ENCODE data around the gene EXT2. TPM values are rescaled to one million over a fixed set of nuclear protein-coding genes. Genes with fewer than 3 reads are reported as not detected.

The EXT2 gene
- polyA plus RNA-seq, 1 of the 3 experiments (the other 2 are of a cell fraction): 92.9 TPM

DNA sequence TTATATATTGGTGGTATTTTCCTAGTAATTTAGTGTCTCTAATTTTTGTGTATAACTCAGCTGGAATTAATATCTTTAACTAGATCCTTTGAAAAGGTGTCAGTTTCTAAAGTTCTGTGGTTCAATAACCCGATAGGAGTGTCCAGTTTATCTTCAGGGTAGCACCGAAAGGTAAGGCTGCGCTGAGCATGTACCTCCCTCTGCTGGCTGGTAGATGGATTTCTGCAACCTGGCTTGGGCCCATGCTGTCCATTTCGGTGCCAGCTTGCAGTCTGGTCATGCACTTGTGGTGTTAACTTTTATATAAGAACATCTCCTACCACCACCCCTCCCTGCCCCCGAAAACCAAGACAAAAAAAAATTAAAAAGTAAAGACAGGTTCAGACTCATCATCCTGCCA lies 24.7 kb downstream of the EXT2 start:
- POLR2A ChIA-PET: no interaction called here
- WGBS (ENCODE audit: low lambda C conversion rate): 85% methylated on average over 5 of the region's 5 CpGs
- DNase-seq: peak; percentile 18
- Histone ChIP-seq H3K27me3 (ENCODE audit: insufficient read depth) (no peaks in the 10 kb centered on the region), H3K27ac (ENCODE audit: low read depth in 2 of 2, low read length in 1 of 2) (no peak overlapping the region), H3K9me3 (no peaks in the 10 kb centered on the region), H3K4me3 (ENCODE audit: low read depth in 2 of 2, low read length in 1 of 2) (no peak overlapping the region), H4K20me1 (ENCODE audit: insufficient read depth) (no peaks in the 10 kb centered on the region), H3K4me2 (no peak overlapping the region), H3K36me3 (replicated peaks in 1 of 2; ENCODE audit: control insufficient read depth in 1 of 2, insufficient read depth in 2 of 2, low read length in 1 of 2) (peaks cover 23 to 43% of the 10 kb centered on the region in 2 experiments), H3K9me2 (no peaks in the 10 kb centered on the region), H2AFZ (ENCODE audit: low read depth) (no peak overlapping the region), H3F3A (replicated peaks; ENCODE audit: insufficient read depth) (no peaks in the 10 kb centered on the region), H3K4me1 (ENCODE audit: control insufficient read depth in 1 of 2, insufficient read depth in 2 of 2, low read depth in 1 of 2, low read length in 1 of 2) (peaks cover 0 to 2% of the 10 kb centered on the region in 2 experiments; a peak in 3 of 4 replicates), H3K9ac (no peak overlapping the region), H3K79me2 (ENCODE audit: insufficient read depth) (no peaks in the 10 kb centered on the region)
- CTCF ChIA-PET: interaction anchor here (0.6 to 3.6 kb wide), 12 partner anchors 10 to 655 kb away, joined by 3 to 22 read pairs (median 6); partner anchors contain the start of gene EXT2
- TF ChIP-seq MEF2A (IDR thresholded peaks at IDR 0.05; ENCODE audit: borderline replicate concordance, low read depth): no peak
- TF ChIP-seq CTCF (IDR thresholded peaks at IDR 0.05): peak; percentile 36; the same call in 1 of the 2 replicates
- TF ChIP-seq NRF1 (IDR thresholded peaks at IDR 0.05; ENCODE audit: low read depth, low read length): no peak
- peak; percentile 25; the same call in 1 of the 2 replicates for TF ChIP-seq SMC3 (IDR thresholded peaks at IDR 0.05; ENCODE audit: low read depth, low read length)
- TF ChIP-seq RAD21 (IDR thresholded peaks at IDR 0.05; ENCODE audit: low read length): peak; percentile 48

DNA sequence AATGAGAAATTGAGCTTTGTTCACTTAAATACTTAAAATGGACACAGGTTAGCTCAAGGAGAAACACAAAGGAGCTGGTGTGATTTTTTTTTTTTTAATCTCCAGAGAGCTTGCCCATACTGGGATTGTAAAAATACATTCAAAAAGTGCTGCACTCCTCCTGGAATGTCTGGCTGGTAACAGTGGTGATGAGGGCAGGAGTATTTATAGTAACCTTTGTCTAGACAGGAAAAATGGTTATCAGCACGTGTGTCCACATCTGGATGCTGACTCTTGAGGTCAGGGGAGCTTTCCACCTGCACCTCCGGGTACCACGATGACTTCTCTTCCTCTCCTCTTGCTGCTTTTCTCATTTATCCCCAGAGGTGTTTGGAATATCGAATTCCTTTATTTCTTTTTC lies 30.1 kb downstream of the EXT2 start:
- H3K36me3 ChIP-seq (replicated peaks in 1 of 2; ENCODE audit: control insufficient read depth in 1 of 2, insufficient read depth in 2 of 2, low read length in 1 of 2): peaks cover 23 to 67% of the 10 kb centered on the region in 2 experiments
- H3F3A ChIP-seq (replicated peaks; ENCODE audit: insufficient read depth): no peaks in the 10 kb centered on the region
- H3K27ac ChIP-seq (ENCODE audit: low read depth in 2 of 2, low read length in 1 of 2): no peak overlapping the region
- H2AFZ ChIP-seq (ENCODE audit: low read depth): no peak overlapping the region
- H3K9ac ChIP-seq: no peak overlapping the region
- no peak overlapping the region for H3K4me3 ChIP-seq (ENCODE audit: low read depth in 2 of 2, low read length in 1 of 2)
- POLR2A ChIA-PET: interaction anchor here (0.7 kb wide), 1 partner anchor 211 kb away, joined by 4 read pairs; no protein-coding TSS in a partner anchor
- no peaks in the 10 kb centered on the region for H3K27me3 ChIP-seq (ENCODE audit: insufficient read depth)
- 89% methylated on average over 4 of the region's 4 CpGs for WGBS (ENCODE audit: low lambda C conversion rate)
- H3K79me2 ChIP-seq (ENCODE audit: insufficient read depth): no peaks in the 10 kb centered on the region
- no peaks in the 10 kb centered on the region for H3K9me2 ChIP-seq
- DNase-seq: no peak
- H4K20me1 ChIP-seq (ENCODE audit: insufficient read depth): no peaks in the 10 kb centered on the region
- CTCF ChIA-PET: interaction anchor here (0.5 to 2.7 kb wide), 4 partner anchors 8 to 88 kb away, joined by 3 to 8 read pairs (median 5); partner anchors contain the start of gene EXT2
- no peak overlapping the region for H3K4me2 ChIP-seq
- peaks cover 3 to 5% of the 10 kb centered on the region in 2 experiments; a peak in 2 of 4 replicates for H3K4me1 ChIP-seq (ENCODE audit: control insufficient read depth in 1 of 2, insufficient read depth in 2 of 2, low read depth in 1 of 2, low read length in 1 of 2)
- no peak for TF ChIP-seq MEF2A (IDR thresholded peaks at IDR 0.05; ENCODE audit: borderline replicate concordance, low read depth)
- TF ChIP-seq, protein P1, sequence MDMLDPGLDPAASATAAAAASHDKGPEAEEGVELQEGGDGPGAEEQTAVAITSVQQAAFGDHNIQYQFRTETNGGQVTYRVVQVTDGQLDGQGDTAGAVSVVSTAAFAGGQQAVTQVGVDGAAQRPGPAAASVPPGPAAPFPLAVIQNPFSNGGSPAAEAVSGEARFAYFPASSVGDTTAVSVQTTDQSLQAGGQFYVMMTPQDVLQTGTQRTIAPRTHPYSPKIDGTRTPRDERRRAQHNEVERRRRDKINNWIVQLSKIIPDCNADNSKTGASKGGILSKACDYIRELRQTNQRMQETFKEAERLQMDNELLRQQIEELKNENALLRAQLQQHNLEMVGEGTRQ (IDR thresholded peaks at IDR 0.05; ENCODE audit: borderline replicate concordance, low read depth, low read length): no peak
- TF ChIP-seq, protein P2, sequence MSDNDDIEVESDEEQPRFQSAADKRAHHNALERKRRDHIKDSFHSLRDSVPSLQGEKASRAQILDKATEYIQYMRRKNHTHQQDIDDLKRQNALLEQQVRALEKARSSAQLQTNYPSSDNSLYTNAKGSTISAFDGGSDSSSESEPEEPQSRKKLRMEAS (IDR thresholded peaks at IDR 0.05; ENCODE audit: low read depth): no peak
- TF ChIP-seq, protein P3, sequence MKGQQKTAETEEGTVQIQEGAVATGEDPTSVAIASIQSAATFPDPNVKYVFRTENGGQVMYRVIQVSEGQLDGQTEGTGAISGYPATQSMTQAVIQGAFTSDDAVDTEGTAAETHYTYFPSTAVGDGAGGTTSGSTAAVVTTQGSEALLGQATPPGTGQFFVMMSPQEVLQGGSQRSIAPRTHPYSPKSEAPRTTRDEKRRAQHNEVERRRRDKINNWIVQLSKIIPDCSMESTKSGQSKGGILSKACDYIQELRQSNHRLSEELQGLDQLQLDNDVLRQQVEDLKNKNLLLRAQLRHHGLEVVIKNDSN (IDR thresholded peaks at IDR 0.05; ENCODE audit: borderline replicate concordance, low read depth): no peak
- no peaks in the 10 kb centered on the region for H3K9me3 ChIP-seq
